ENCODE results near the gene AKR1A1.

GRCh38 chr1:45535988-45536766, 14.4 kb upstream of the AKR1A1 start:
- TF ChIP-seq CTCF (IDR thresholded peaks at IDR 0.05) (no peak), POLR2A (IDR thresholded peaks at IDR 0.05) (no peak)
